HG02973 (cell line): ENCODE data around the gene CABLES1.
"Not testable (repeated sequence)": the region's sequence is repeated elsewhere in the genome, so short reads cannot be mapped to it uniquely, and the experiment has no call there.

Experiments
- ATAC-seq: cut with Tn5 transposase; IDR thresholded peaks from one replicate; pipeline ENCODE4 v1.9.1; 2021; ENCODE audit warnings: moderate library complexity; ENCODE audit not compliant: unreplicated experiment

The CABLES1 gene

GRCh38 chr18:23141104-23141999 lies 6.1 kb downstream of the CABLES1 start:
- ATAC-seq = no peak

GRCh38 chr18:23142251-23142929 lies 7.1 kb downstream of the CABLES1 start:
- no peak for ATAC-seq

- no peak for ATAC-seq
Observed at GRCh38 chr18:23143016-23143814, 7.9 kb downstream of the CABLES1 start.

- no peak for ATAC-seq
Observed at GRCh38 chr18:23143815-23144261, 8.6 kb downstream of the CABLES1 start.

- ATAC-seq = no peak
Observed at GRCh38 chr18:23144640-23145039, 9.4 kb downstream of the CABLES1 start.

GRCh38 chr18:23145621-23146020 lies 10.3 kb downstream of the CABLES1 start:
- ATAC-seq = no peak

GRCh38 chr18:23146861-23147469 lies 11.7 kb downstream of the CABLES1 start:
- no peak for ATAC-seq

GRCh38 chr18:23148382-23148781 lies 13.1 kb downstream of the CABLES1 start:
- ATAC-seq = no peak

- no peak for ATAC-seq
Observed at GRCh38 chr18:23149570-23149969, 14.3 kb downstream of the CABLES1 start.

- no peak for ATAC-seq
Observed at GRCh38 chr18:23151414-23152099, 16.3 kb downstream of the CABLES1 start.

GRCh38 chr18:23154030-23154429 lies 18.7 kb downstream of the CABLES1 start:
- ATAC-seq = no peak

GRCh38 chr18:23154823-23155500 lies 19.7 kb downstream of the CABLES1 start:
- no peak for ATAC-seq

GRCh38 chr18:23155537-23155936 lies 20.3 kb downstream of the CABLES1 start:
- no peak for ATAC-seq

GRCh38 chr18:23156134-23156533 lies 20.8 kb downstream of the CABLES1 start:
- no peak for ATAC-seq

GRCh38 chr18:23158058-23158457 lies 22.8 kb downstream of the CABLES1 start:
- no peak for ATAC-seq

- not testable (repeated sequence) for ATAC-seq
Observed at GRCh38 chr18:23158884-23159283, 23.6 kb downstream of the CABLES1 start.

GRCh38 chr18:23159344-23159743 lies 24.1 kb downstream of the CABLES1 start:
- no peak for ATAC-seq

- ATAC-seq = no peak
Observed at GRCh38 chr18:23162473-23162872, 27.2 kb downstream of the CABLES1 start.

- no peak for ATAC-seq
Observed at GRCh38 chr18:23163786-23164533, 28.7 kb downstream of the CABLES1 start.
